ENCODE measurements around the gene SPECC1L.

DNA sequence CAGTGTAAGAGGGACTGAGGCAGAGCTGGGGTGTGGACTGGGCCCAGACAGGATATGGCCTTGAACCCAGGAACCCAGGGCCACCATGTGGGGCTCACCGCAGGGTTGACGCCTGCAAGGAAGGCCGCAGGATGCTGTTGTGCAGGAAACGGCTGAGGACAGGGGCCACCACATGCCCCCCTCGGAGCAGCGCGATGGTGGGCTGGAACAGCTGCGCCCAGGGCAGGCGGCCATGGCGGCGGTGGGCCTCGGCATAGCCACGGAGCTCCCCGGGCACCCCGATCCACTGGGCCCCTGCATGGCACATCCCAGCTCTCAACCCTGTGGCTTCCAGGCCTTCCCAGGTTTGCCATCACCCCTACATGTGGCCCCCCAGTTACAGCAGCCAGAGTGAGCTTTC, 37.9 kb upstream of the SPECC1L start:
- TF ChIP-seq, protein P1, sequence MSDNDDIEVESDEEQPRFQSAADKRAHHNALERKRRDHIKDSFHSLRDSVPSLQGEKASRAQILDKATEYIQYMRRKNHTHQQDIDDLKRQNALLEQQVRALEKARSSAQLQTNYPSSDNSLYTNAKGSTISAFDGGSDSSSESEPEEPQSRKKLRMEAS (IDR thresholded peaks at IDR 0.05) = no peak
- TF ChIP-seq, protein P2, sequence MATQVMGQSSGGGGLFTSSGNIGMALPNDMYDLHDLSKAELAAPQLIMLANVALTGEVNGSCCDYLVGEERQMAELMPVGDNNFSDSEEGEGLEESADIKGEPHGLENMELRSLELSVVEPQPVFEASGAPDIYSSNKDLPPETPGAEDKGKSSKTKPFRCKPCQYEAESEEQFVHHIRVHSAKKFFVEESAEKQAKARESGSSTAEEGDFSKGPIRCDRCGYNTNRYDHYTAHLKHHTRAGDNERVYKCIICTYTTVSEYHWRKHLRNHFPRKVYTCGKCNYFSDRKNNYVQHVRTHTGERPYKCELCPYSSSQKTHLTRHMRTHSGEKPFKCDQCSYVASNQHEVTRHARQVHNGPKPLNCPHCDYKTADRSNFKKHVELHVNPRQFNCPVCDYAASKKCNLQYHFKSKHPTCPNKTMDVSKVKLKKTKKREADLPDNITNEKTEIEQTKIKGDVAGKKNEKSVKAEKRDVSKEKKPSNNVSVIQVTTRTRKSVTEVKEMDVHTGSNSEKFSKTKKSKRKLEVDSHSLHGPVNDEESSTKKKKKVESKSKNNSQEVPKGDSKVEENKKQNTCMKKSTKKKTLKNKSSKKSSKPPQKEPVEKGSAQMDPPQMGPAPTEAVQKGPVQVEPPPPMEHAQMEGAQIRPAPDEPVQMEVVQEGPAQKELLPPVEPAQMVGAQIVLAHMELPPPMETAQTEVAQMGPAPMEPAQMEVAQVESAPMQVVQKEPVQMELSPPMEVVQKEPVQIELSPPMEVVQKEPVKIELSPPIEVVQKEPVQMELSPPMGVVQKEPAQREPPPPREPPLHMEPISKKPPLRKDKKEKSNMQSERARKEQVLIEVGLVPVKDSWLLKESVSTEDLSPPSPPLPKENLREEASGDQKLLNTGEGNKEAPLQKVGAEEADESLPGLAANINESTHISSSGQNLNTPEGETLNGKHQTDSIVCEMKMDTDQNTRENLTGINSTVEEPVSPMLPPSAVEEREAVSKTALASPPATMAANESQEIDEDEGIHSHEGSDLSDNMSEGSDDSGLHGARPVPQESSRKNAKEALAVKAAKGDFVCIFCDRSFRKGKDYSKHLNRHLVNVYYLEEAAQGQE (IDR thresholded peaks at IDR 0.05; ENCODE audit: low read depth) = no peak
- TF ChIP-seq EP300 (IDR thresholded peaks at IDR 0.05; ENCODE audit: borderline replicate concordance) (no peak), CREB1 (IDR thresholded peaks at IDR 0.05; ENCODE audit: low read depth) (no peak), CEBPB (IDR thresholded peaks at IDR 0.05) (no peak), ZBTB7A (IDR thresholded peaks at IDR 0.05; ENCODE audit: low read depth) (no peak), EGR1 (IDR thresholded peaks at IDR 0.05) (no peak)
